GM23248 (cell line): ENCODE measurements around the gene CREB3L2.

ENCODE experiments used
- EZH2 ChIP-seq: fragments of 200-600 bp; sonication (generic); IDR thresholded peaks from 2 replicates; pipeline ENCODE4 v1.6.1; 2018; ENCODE audit warnings: antibody characterized with exemption, mild to moderate bottlenecking; ENCODE audit not compliant: insufficient read depth, poor library complexity, severe bottlenecking
- EZH2phosphoT487 ChIP-seq: fragments of 200-600 bp; sonication (generic); IDR thresholded peaks from 2 replicates; pipeline ENCODE4 v1.6.1; 2018; ENCODE audit warnings: antibody characterized with exemption, moderate library complexity, mild to moderate bottlenecking, low read depth; ENCODE audit not compliant: insufficient read depth

GRCh38 chr7:137882806-137883205 lies 119.1 kb downstream of the CREB3L2 start:
- no peak for TF ChIP-seq EZH2phosphoT487
- no peak for TF ChIP-seq EZH2
